Endothelial cell of umbilical vein (primary cell): Measurements from ENCODE around the gene SELENOO. TPM values are rescaled to one million over a fixed set of nuclear protein-coding genes. Genes with fewer than 3 reads are reported as not detected.

ENCODE experiments used
- BruUV-seq: library from RNA; stranded (reverse); fragments of 400-500 nt; replicated peaks from 2 replicates; lab custom pipeline; 2021; lab: Mats Ljungman, UMichigan
- CTCF ChIA-PET: fragments of 300-600, 350-600 bp; sonication (Branson Sonifier 250); formaldehyde crosslinking; loops from one replicate; lab custom pipeline; 2021; ENCODE audit warnings: antibody characterized with exemption, inconsistent platforms; lab: Charles Lee
- POLR2A ChIA-PET: fragments of 300-600, 350-600 bp; sonication (Branson Sonifier 250); formaldehyde crosslinking; loops from one replicate; lab custom pipeline; 2021; ENCODE audit warnings: antibody characterized with exemption, inconsistent platforms; lab: Charles Lee
- DNase-seq: peaks from one replicate; pipeline ENCODE4 v3.0.0-alpha.2; 2011; ENCODE audit warnings: low read depth, low spot score
- FAIRE-seq: peaks from 2 replicates; lab custom pipeline; 2011; peaks lifted over from hg19 to GRCh38; lab: Jason Lieb, UNC
- H2AFZ ChIP-seq: 2 replicates; pipeline ENCODE4 v1.6.0; 2012; ENCODE audit warnings: low read depth, low read length, control low read depth, inconsistent platforms
- H3K27ac ChIP-seq: 2 replicates; pipeline ENCODE4 v1.5.1; 2011; ENCODE audit warnings: low read depth, mild to moderate bottlenecking, control low read depth, low read length, moderate library complexity; ENCODE audit not compliant: insufficient read depth
- H3K27me3 ChIP-seq, 2 experiments: 2 replicates each; pipeline versions ENCODE4 v1.6.0 to v1.6.1; 2011; ENCODE audit warnings: low read length in 2 of 2, mixed read lengths in 1 of 2; ENCODE audit not compliant: control insufficient read depth in 2 of 2, insufficient read depth in 2 of 2
- H3K36me3 ChIP-seq, 2 experiments: 2 replicates in 1 of 2; 3 replicates in 1 of 2; pipeline ENCODE4 v1.5.1; 2011; ENCODE audit warnings: low read length in 2 of 2, mild to moderate bottlenecking in 1 of 2, moderate library complexity in 1 of 2; ENCODE audit not compliant: control insufficient read depth in 2 of 2, insufficient read depth in 2 of 2; ENCODE audit errors: extremely low read depth in 1 of 2
- H3K4me1 ChIP-seq: 3 replicates; pipeline ENCODE4 v1.5.1; 2011; ENCODE audit warnings: mild to moderate bottlenecking, low read length; ENCODE audit not compliant: control insufficient read depth, insufficient read depth; ENCODE audit errors: extremely low read depth
- H3K4me2 ChIP-seq: 2 replicates; pipeline ENCODE4 v1.6.1; 2011; ENCODE audit warnings: low read length, control low read depth, mixed read lengths; ENCODE audit not compliant: insufficient read depth
- H3K4me3 ChIP-seq, 3 experiments: fragments of 200-600 bp in 1 of 3; sonication (generic), shearing (Covaris generic) in 1 of 3; replicated peaks in 1 of 3; 2 replicates each; pipeline ENCODE4 v1.5.1; 2011 to 2016; ENCODE audit warnings: control low read depth in 3 of 3, low read length in 3 of 3, mild to moderate bottlenecking in 2 of 3, inconsistent platforms in 1 of 3, low read depth in 1 of 3, moderate library complexity in 1 of 3; ENCODE audit not compliant: insufficient read depth in 1 of 3
- H3K79me2 ChIP-seq: 2 replicates; pipeline ENCODE4 v1.6.0; 2012; ENCODE audit warnings: low read length, inconsistent platforms; ENCODE audit not compliant: control insufficient read depth, insufficient read depth
- H3K9ac ChIP-seq: replicated peaks from 2 replicates; pipeline ENCODE3; 2011; ENCODE audit warnings: low read length, control low read depth; ENCODE audit not compliant: insufficient read depth; ENCODE audit errors: extremely low read depth
- H3K9me1 ChIP-seq: replicated peaks from 3 replicates; pipeline ENCODE4 v1.6.0; 2011; ENCODE audit warnings: mild to moderate bottlenecking, low read length; ENCODE audit not compliant: control insufficient read depth, insufficient read depth; ENCODE audit errors: extremely low read depth
- H3K9me3 ChIP-seq: replicated peaks from 2 replicates; pipeline ENCODE4 v1.5.1; 2012; ENCODE audit warnings: low read length, inconsistent platforms; ENCODE audit not compliant: control insufficient read depth, insufficient read depth
- H4K20me1 ChIP-seq: replicated peaks from 2 replicates; pipeline ENCODE3; 2011; ENCODE audit warnings: mild to moderate bottlenecking, low read length; ENCODE audit not compliant: control insufficient read depth, insufficient read depth; ENCODE audit errors: extremely low read depth
- CTCF ChIP-seq, 2 donors: IDR thresholded peaks; 1 replicate in 1 of 2; 2 replicates in 1 of 2; pipeline ENCODE4 v1.5.1; 2011; ENCODE audit warnings: low read length in 2 of 2, mild to moderate bottlenecking in 2 of 2, moderate library complexity in 2 of 2, control low read depth in 1 of 2, inconsistent platforms in 1 of 2, low read depth in 1 of 2; ENCODE audit not compliant: insufficient read depth in 1 of 2; ENCODE audit errors: extremely low read depth in 1 of 2
- EZH2 ChIP-seq: IDR thresholded peaks from 2 replicates; pipeline ENCODE4 v1.6.1; 2012; ENCODE audit warnings: borderline replicate concordance, low read depth, mild to moderate bottlenecking, moderate library complexity, low read length, inconsistent platforms; ENCODE audit not compliant: severe bottlenecking
- FOS ChIP-seq: IDR thresholded peaks from 2 replicates; pipeline ENCODE4 v1.6.1; 2011; ENCODE audit warnings: mild to moderate bottlenecking, low read length, moderate library complexity, borderline replicate concordance; ENCODE audit not compliant: insufficient read depth
- GATA2 ChIP-seq: IDR thresholded peaks from 2 replicates; pipeline ENCODE4 v1.7.0; 2011; ENCODE audit warnings: low read depth, mild to moderate bottlenecking, moderate library complexity, mixed read lengths, low read length; ENCODE audit not compliant: insufficient read length, insufficient read depth
- MAX ChIP-seq: IDR thresholded peaks from 2 replicates; pipeline ENCODE4 v1.6.1; 2011; ENCODE audit not compliant: insufficient read depth, insufficient read length
- POLR2AphosphoS5 ChIP-seq: IDR thresholded peaks from 2 replicates; pipeline ENCODE4 v1.6.1; 2012; ENCODE audit warnings: low read depth, mild to moderate bottlenecking, control low read depth, low read length, moderate library complexity; ENCODE audit not compliant: insufficient read depth
- dilution Hi-C: fragments of 300-500 bp; cut with MboI; formaldehyde crosslinking; loops from one replicate; pipeline ENCODE4 v1.15.0; 2019; ENCODE audit warnings: low sequenced_read_pairs; ENCODE audit not compliant: extremely low pct_ligation_motif_present
- intact Hi-C: fragments of 100-400 bp; cut with micrococcal nuclease; formaldehyde crosslinking; loops from one replicate; pipeline ENCODE4 v1.10.0; 2022
- polyA plus RNA-seq, 4 experiments: library from polyadenylated mRNA; depleted of rRNA in 3 of 4; stranded (reverse) in 3 of 4; unstranded in 1 of 4; fragments of >200 nt; gene quantifications; 2 replicates each; pipeline versions ENCODE4 v1.2.1 to v1.2.3, GENCODE V29; 2011 to 2012; ENCODE audit warnings: missing spikeins in 1 of 4
- total RNA-seq: library from RNA; stranded (reverse); gene quantifications from 2 replicates; pipeline ENCODE4 v1.2.3, GENCODE V29; 2021

SELENOO gene
- total and polyA plus RNA-seq, 2 donors (not counting 3 experiments of a cell fraction or from before 2014, with no cell fraction given): 24.1 to 37.5 TPM

GRCh38 chr22:50207383-50208140 is 6.8 kb downstream of the SELENOO start:
- dilution Hi-C loops: no loop called here
- POLR2A ChIA-PET: no interaction called here
- TF ChIP-seq GATA2 (no peak), CTCF (IDR thresholded peaks at IDR 0.05; ENCODE audit: extremely low read depth in 1 of 2, insufficient read depth in 1 of 2, low read depth in 1 of 2, low read length in 2 of 2) (no peak), MAX (no peak), POLR2AphosphoS5 (no peak), EZH2 (no peak), FOS (no peak)
- H3K79me2 ChIP-seq: peaks cover 15% of the 10 kb centered on the region
- no peak overlapping the region for H3K9ac ChIP-seq
- peaks cover 13% of the 10 kb centered on the region for H3K4me1 ChIP-seq
- FAIRE-seq (peak; percentile 75), DNase-seq (peak; percentile 48)
- H3K4me3 ChIP-seq: no peak overlapping the region
- H3K36me3 ChIP-seq: peaks cover 4 to 16% of the 10 kb centered on the region in 2 experiments
- no peak overlapping the region for H3K4me2 ChIP-seq
- no peaks in the 10 kb centered on the region for H3K27me3 ChIP-seq
- H3K9me1 ChIP-seq: no peaks in the 10 kb centered on the region
- intact Hi-C loops: loop anchor here (1.0 to 10.0 kb wide), 2 partner anchors 177 to 233 kb away; no protein-coding TSS in a partner anchor
- no peaks in the 10 kb centered on the region for H4K20me1 ChIP-seq
- no peak overlapping the region for H2AFZ ChIP-seq
- CTCF ChIA-PET: interaction anchor here (0.9 to 1.8 kb wide), 6 partner anchors 8 to 240 kb away, joined by 3 to 6 read pairs (median 4); no protein-coding TSS in a partner anchor
- no peaks in the 10 kb centered on the region for H3K9me3 ChIP-seq
- H3K27ac ChIP-seq: no peak overlapping the region
- no TSS peak for BruUV-seq
